OCI-LY1 (cell line): ENCODE data around the gene OPN3.

Experiments used
- H2AFZ ChIP-seq: fragments of 200-600 bp; sonication (generic), shearing (Covaris generic); 2 replicates; pipeline ENCODE4 v1.6.0; 2014; ENCODE audit warnings: antibody characterized with exemption, mild to moderate bottlenecking, low read length
- H3F3A ChIP-seq: fragments of 200-600 bp; sonication (generic), shearing (Covaris generic); 2 replicates; pipeline ENCODE4 v1.6.0; 2014; ENCODE audit warnings: mild to moderate bottlenecking, antibody characterized with exemption, low read length, moderate library complexity; ENCODE audit not compliant: insufficient read depth
- H3K27ac ChIP-seq: fragments of 200-600 bp; sonication (generic); 2 replicates; pipeline ENCODE4 v1.5.1; 2014; ENCODE audit warnings: low read length, mixed run types, mild to moderate bottlenecking, low read depth; ENCODE audit not compliant: poor library complexity, severe bottlenecking
- H3K27me3 ChIP-seq: fragments of 200-600 bp; sonication (generic); 2 replicates; pipeline ENCODE4 v1.6.0; 2014; ENCODE audit warnings: antibody characterized with exemption, mild to moderate bottlenecking, low read length, moderate library complexity; ENCODE audit not compliant: insufficient read depth
- H3K36me3 ChIP-seq: fragments of 200-600 bp; sonication (generic); 2 replicates; pipeline ENCODE4 v1.6.1; 2014; ENCODE audit warnings: mild to moderate bottlenecking, antibody characterized with exemption, low read length, moderate library complexity, mixed read lengths; ENCODE audit not compliant: insufficient read depth
- H3K4me1 ChIP-seq: fragments of 200-600 bp; sonication (generic); 2 replicates; pipeline ENCODE4 v1.5.1; 2014; ENCODE audit warnings: mild to moderate bottlenecking, low read length, moderate library complexity; ENCODE audit not compliant: insufficient read depth, severe bottlenecking
- H3K4me2 ChIP-seq: fragments of 200-600 bp; sonication (generic), shearing (Covaris generic); 2 replicates; pipeline ENCODE4 v1.6.1; 2014; ENCODE audit warnings: low read length
- H3K4me3 ChIP-seq: fragments of 200-600 bp; sonication (generic); 2 replicates; pipeline ENCODE4 v1.5.1; 2014; ENCODE audit warnings: low read length, low read depth, mild to moderate bottlenecking, mixed read lengths; ENCODE audit not compliant: poor library complexity, severe bottlenecking
- H3K79me2 ChIP-seq: fragments of 200-600 bp; shearing (Covaris generic); 2 replicates; pipeline ENCODE4 v1.6.1; 2016; ENCODE audit warnings: mixed run types, low read length, mixed read lengths; ENCODE audit not compliant: insufficient read depth
- H3K9ac ChIP-seq: fragments of 200-600 bp; sonication (generic), shearing (Covaris generic); 2 replicates; pipeline ENCODE4 v1.6.1; 2014; ENCODE audit warnings: mild to moderate bottlenecking, low read length, mixed read lengths
- H3K9me2 ChIP-seq: fragments of 200-600 bp; sonication (generic), shearing (Covaris generic); 2 replicates; pipeline ENCODE4 v1.6.1; 2014; ENCODE audit warnings: low read depth, mild to moderate bottlenecking, low read length, mixed read lengths
- H3K9me3 ChIP-seq: fragments of 200-600 bp; shearing (Covaris generic); 2 replicates; pipeline ENCODE4 v1.6.1; 2014; ENCODE audit warnings: low read length, mixed read lengths
- H4K20me1 ChIP-seq: fragments of 200-600 bp; sonication (generic), shearing (Covaris generic); 2 replicates; pipeline ENCODE4 v1.6.0; 2016; ENCODE audit warnings: mild to moderate bottlenecking, low read length; ENCODE audit not compliant: insufficient read depth
- CTCF ChIP-seq: fragments of 200-600 bp; sonication (generic), shearing (Covaris generic); IDR thresholded peaks from 2 replicates; pipeline ENCODE4 v1.5.1; 2017; ENCODE audit warnings: mild to moderate bottlenecking, antibody characterized with exemption, low read length, moderate library complexity, mixed read lengths
- EZH2 ChIP-seq: fragments of 200-600 bp; sonication (generic), shearing (Covaris generic); IDR thresholded peaks from 2 replicates; pipeline ENCODE4 v1.8.0; 2017; ENCODE audit warnings: borderline replicate concordance, mixed run types, mild to moderate bottlenecking, antibody characterized with exemption, low read length, moderate library complexity, mixed read lengths

Gene OPN3

GRCh38 chr1:241678536-241678935, 38.4 kb upstream of the OPN3 start:
- H2AFZ ChIP-seq = no peak overlapping the region
- no peaks in the 10 kb centered on the region for H3K36me3 ChIP-seq
- no peak overlapping the region for H3K27ac ChIP-seq
- TF ChIP-seq EZH2 = no peak
- H3K9me3 ChIP-seq = no peaks in the 10 kb centered on the region
- H3K9me2 ChIP-seq = no peaks in the 10 kb centered on the region
- no peaks in the 10 kb centered on the region for H3K79me2 ChIP-seq
- H3K4me3 ChIP-seq = no peak overlapping the region
- H4K20me1 ChIP-seq = no peaks in the 10 kb centered on the region
- no peaks in the 10 kb centered on the region for H3K4me1 ChIP-seq
- no peaks in the 10 kb centered on the region for H3F3A ChIP-seq
- H3K27me3 ChIP-seq = no peaks in the 10 kb centered on the region
- H3K4me2 ChIP-seq = no peak overlapping the region
- H3K9ac ChIP-seq = no peak overlapping the region

GRCh38 chr1:241677201-241677600, 37.0 kb upstream of the OPN3 start:
- Histone ChIP-seq H3K4me2 (no peak overlapping the region), H3K4me1 (no peaks in the 10 kb centered on the region), H3K9me3 (no peaks in the 10 kb centered on the region), H3K27me3 (no peaks in the 10 kb centered on the region), H3F3A (no peaks in the 10 kb centered on the region), H4K20me1 (no peaks in the 10 kb centered on the region), H3K9ac (no peak overlapping the region), H3K27ac (no peak overlapping the region), H3K9me2 (no peaks in the 10 kb centered on the region), H3K4me3 (no peak overlapping the region), H2AFZ (no peak overlapping the region), H3K36me3 (no peaks in the 10 kb centered on the region), H3K79me2 (no peaks in the 10 kb centered on the region)
- no peak for TF ChIP-seq EZH2
- no peak for TF ChIP-seq CTCF

GRCh38 chr1:241675983-241676382, 35.8 kb upstream of the OPN3 start:
- Histone ChIP-seq H3K9ac (no peak overlapping the region), H3K27ac (no peak overlapping the region), H3K79me2 (no peaks in the 10 kb centered on the region), H3K9me3 (no peaks in the 10 kb centered on the region), H3K27me3 (no peaks in the 10 kb centered on the region), H2AFZ (no peak overlapping the region), H3K4me1 (no peaks in the 10 kb centered on the region), H3K36me3 (no peaks in the 10 kb centered on the region), H3F3A (no peaks in the 10 kb centered on the region), H4K20me1 (no peaks in the 10 kb centered on the region), H3K9me2 (no peaks in the 10 kb centered on the region), H3K4me2 (no peak overlapping the region), H3K4me3 (no peak overlapping the region)
- no peak for TF ChIP-seq EZH2
- TF ChIP-seq CTCF = no peak

GRCh38 chr1:241674805-241675384, 34.7 kb upstream of the OPN3 start:
- Histone ChIP-seq H3K36me3 (no peaks in the 10 kb centered on the region), H3K9me2 (no peaks in the 10 kb centered on the region), H2AFZ (no peak overlapping the region), H3K4me1 (no peaks in the 10 kb centered on the region), H3K9ac (no peak overlapping the region), H3K4me2 (no peak overlapping the region), H3K27me3 (no peaks in the 10 kb centered on the region), H3K4me3 (no peak overlapping the region), H3K79me2 (no peaks in the 10 kb centered on the region), H3F3A (no peaks in the 10 kb centered on the region), H3K9me3 (no peaks in the 10 kb centered on the region), H4K20me1 (no peaks in the 10 kb centered on the region), H3K27ac (no peak overlapping the region)
- TF ChIP-seq EZH2 (no peak), CTCF (no peak)
